ENCODE data around the gene STK17A. TPM values are rescaled to one million over a fixed set of nuclear protein-coding genes. Genes with fewer than 3 reads are reported as not detected.

The STK17A gene
- total and polyA plus RNA-seq, 2 donors from 2014 or later = 12.8 to 15.5 TPM

DNA sequence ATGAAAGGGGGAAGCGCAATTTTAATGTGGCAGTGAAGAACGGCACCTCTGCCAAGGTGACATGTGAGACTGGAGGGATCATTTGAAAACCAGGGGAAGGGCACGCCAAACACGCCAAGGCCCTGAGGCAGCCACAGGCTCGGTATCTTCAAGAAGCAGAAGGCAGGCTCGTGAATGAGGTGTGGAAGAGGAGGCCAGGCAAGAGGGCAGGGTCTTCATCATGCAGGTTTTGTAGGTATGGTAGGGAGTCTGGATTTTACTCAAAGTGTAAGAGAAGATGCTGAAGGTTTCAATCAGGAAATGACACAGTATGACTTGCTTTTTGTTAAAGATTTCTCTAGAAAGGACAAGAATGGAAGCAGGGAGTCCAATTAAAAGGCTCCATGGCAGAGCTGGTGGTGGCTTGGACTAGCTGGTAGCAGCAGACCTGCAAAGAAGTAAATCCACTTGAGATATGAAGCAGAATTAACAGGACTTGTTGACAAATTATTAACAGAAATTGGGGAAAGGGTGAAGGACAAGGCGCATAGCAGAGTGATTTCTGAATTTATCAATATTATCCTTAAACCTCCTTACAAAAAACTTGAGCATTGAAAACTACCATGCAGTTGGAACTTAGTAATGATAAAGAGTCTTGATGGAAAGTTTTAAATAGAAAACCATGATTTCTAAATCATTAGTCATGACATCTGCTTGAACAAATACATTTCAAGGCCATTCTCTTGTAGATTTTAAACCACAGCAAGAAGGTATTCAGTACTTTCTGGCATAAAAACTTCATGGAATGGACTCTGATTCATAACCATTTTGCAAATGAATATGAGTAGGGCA is 76.0 kb downstream of the STK17A start:
- peak; percentile 11 for FAIRE-seq
- no peak for DNase-seq
- no peaks in the 10 kb centered on the region for H3K36me3 ChIP-seq (ENCODE audit: control insufficient read depth in 2 of 3, insufficient read depth in 3 of 3, low read length in 3 of 3)
- H3K27me3 ChIP-seq (ENCODE audit: control insufficient read depth, insufficient read depth, low read length) = no peaks in the 10 kb centered on the region
- peaks cover 0 to 22% (median 4%) of the 10 kb centered on the region in 3 donors for H3K4me1 ChIP-seq (ENCODE audit: control insufficient read depth in 2 of 3, insufficient read depth in 2 of 3, low read depth in 1 of 3, low read length in 3 of 3)
- no peaks in the 10 kb centered on the region for H3K9me3 ChIP-seq (ENCODE audit: control insufficient read depth in 2 of 3, insufficient read depth in 1 of 3, low read length in 3 of 3)
- TF ChIP-seq, protein P1, sequence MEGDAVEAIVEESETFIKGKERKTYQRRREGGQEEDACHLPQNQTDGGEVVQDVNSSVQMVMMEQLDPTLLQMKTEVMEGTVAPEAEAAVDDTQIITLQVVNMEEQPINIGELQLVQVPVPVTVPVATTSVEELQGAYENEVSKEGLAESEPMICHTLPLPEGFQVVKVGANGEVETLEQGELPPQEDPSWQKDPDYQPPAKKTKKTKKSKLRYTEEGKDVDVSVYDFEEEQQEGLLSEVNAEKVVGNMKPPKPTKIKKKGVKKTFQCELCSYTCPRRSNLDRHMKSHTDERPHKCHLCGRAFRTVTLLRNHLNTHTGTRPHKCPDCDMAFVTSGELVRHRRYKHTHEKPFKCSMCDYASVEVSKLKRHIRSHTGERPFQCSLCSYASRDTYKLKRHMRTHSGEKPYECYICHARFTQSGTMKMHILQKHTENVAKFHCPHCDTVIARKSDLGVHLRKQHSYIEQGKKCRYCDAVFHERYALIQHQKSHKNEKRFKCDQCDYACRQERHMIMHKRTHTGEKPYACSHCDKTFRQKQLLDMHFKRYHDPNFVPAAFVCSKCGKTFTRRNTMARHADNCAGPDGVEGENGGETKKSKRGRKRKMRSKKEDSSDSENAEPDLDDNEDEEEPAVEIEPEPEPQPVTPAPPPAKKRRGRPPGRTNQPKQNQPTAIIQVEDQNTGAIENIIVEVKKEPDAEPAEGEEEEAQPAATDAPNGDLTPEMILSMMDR (IDR thresholded peaks at IDR 0.05; ENCODE audit: borderline replicate concordance, extremely low read depth, insufficient read depth) = no peak
- H3K27ac ChIP-seq (ENCODE audit: low read depth in 2 of 2, low read length in 2 of 2) = peak overlapping the region; percentile 66 to 84
- intact Hi-C loops (cut with DNase I) = no loop called here
- H3K9ac ChIP-seq (ENCODE audit: low read length in 3 of 3) = peak overlapping the region in 1 of 3 donors; percentile 30
- H3K4me3 ChIP-seq (ENCODE audit: low read length in 3 of 3) = no peak overlapping the region

DNA sequence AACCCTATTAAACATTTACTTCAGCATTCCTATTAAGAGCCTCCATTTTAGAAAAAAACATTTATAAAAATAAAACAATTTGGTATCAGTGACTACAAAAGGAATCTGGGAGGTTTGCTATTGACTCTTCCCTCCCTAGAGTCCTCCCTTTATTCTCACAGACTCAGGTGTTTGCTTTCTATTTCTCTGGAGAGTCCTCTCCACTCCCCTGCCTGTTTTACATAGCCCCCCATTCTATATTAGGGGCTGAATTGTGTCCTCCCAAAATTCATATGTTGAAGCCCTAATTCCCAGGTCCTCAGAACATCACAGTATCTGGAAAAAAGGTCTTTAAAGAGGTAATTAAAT is 76.6 kb downstream of the STK17A start:
- Histone ChIP-seq H3K36me3 (ENCODE audit: control insufficient read depth in 2 of 3, insufficient read depth in 3 of 3, low read length in 3 of 3) (no peaks in the 10 kb centered on the region), H3K4me1 (ENCODE audit: control insufficient read depth in 2 of 3, insufficient read depth in 2 of 3, low read depth in 1 of 3, low read length in 3 of 3) (peaks cover 0 to 22% (median 4%) of the 10 kb centered on the region in 3 donors), H3K9me3 (ENCODE audit: control insufficient read depth in 2 of 3, insufficient read depth in 1 of 3, low read length in 3 of 3) (no peaks in the 10 kb centered on the region), H3K27me3 (ENCODE audit: control insufficient read depth, insufficient read depth, low read length) (no peaks in the 10 kb centered on the region), H3K27ac (ENCODE audit: low read depth in 2 of 2, low read length in 2 of 2) (peak overlapping the region; percentile 66 to 84), H3K4me3 (ENCODE audit: low read length in 3 of 3) (no peak overlapping the region), H3K9ac (ENCODE audit: low read length in 3 of 3) (peak overlapping the region in 1 of 3 donors; percentile 30)
- no peak for FAIRE-seq
- TF ChIP-seq, protein P1 (IDR thresholded peaks at IDR 0.05; ENCODE audit: borderline replicate concordance, extremely low read depth, insufficient read depth) = no peak
- DNase-seq = no peak
- intact Hi-C loops (cut with DNase I) = no loop called here

DNA sequence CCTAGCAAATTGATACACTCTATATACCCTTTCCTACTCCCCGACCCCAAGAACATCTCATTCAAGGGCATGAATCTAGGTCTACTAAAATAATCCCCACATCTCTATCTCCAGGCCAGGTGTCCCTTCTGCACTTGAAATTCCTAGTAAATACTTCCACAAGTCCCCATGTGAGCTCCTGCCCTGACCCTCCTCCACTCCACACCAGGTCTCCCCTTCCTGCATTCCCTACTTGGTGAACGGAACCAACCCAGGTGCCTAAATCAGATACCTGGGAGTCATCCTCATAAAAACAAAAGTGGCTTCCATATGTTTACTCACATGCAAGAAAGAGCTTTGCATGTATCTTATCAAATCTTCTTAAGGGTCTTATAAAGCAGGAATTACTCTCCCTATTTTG is 77.2 kb downstream of the STK17A start:
- TF ChIP-seq, protein P1 (IDR thresholded peaks at IDR 0.05; ENCODE audit: borderline replicate concordance, extremely low read depth, insufficient read depth) = no peak
- intact Hi-C loops (cut with DNase I) = no loop called here
- Histone ChIP-seq H3K27me3 (ENCODE audit: control insufficient read depth, insufficient read depth, low read length) (no peaks in the 10 kb centered on the region), H3K4me3 (ENCODE audit: low read length in 3 of 3) (no peak overlapping the region), H3K4me1 (ENCODE audit: control insufficient read depth in 2 of 3, insufficient read depth in 2 of 3, low read depth in 1 of 3, low read length in 3 of 3) (peaks cover 0 to 22% (median 4%) of the 10 kb centered on the region in 3 donors), H3K9ac (ENCODE audit: low read length in 3 of 3) (no peak overlapping the region), H3K27ac (ENCODE audit: low read depth in 2 of 2, low read length in 2 of 2) (peak overlapping the region in 1 of 2 donors; percentile 84), H3K9me3 (ENCODE audit: control insufficient read depth in 2 of 3, insufficient read depth in 1 of 3, low read length in 3 of 3) (no peaks in the 10 kb centered on the region), H3K36me3 (ENCODE audit: control insufficient read depth in 2 of 3, insufficient read depth in 3 of 3, low read length in 3 of 3) (no peaks in the 10 kb centered on the region)
- DNase-seq (no peak), FAIRE-seq (no peak)
